DMS53 treated with DMSO at 0.1 percent for 48 hours (cell line): ENCODE results near the gene SERINC5.
"Not testable (repeated sequence)": the region's sequence is repeated elsewhere in the genome, so short reads cannot be mapped to it uniquely, and the experiment has no call there.

ENCODE experiments used
- DNase-seq: peaks from one replicate; lab custom pipeline; 2025; ENCODE audit not compliant: unreplicated experiment; lab: John Stamatoyannopoulos, UW

Gene SERINC5

GRCh38 chr5:80229902-80230255 is 26.0 kb downstream of the SERINC5 start:
- DNase-seq: no peak

DNA sequence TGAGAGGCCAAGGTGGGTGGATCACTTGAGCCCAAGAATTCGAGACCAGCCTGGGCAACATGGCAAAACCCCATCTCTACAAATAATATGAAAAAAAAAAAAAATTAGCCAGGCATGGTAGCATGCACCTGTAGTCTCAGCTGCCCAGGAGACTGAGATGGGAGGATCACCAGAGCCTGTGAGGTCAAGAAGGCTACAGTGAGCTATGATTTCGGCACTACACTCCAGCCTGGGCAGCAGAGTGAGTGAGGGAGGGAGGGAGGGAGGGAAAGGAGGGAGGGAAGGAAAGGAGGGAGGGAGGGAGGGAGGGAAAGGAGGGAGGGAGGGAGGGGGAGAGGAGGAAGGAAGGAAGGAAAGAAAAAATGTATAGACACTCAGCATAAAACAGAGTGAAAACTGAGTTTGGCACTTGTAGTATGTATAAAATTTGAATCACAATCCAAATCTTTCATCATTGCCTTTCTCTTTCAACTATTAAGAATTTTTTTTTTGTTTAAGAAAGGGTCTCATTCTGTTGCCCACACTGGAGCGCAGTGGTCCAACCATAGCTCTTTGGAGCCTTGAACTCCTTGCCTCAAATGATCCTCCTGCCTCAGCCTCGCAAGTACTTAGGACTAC is 27.8 kb downstream of the SERINC5 start:
- no peak for DNase-seq

- no peak for DNase-seq
Measured at GRCh38 chr5:80225934-80226326, 29.9 kb downstream of the SERINC5 start.

DNA sequence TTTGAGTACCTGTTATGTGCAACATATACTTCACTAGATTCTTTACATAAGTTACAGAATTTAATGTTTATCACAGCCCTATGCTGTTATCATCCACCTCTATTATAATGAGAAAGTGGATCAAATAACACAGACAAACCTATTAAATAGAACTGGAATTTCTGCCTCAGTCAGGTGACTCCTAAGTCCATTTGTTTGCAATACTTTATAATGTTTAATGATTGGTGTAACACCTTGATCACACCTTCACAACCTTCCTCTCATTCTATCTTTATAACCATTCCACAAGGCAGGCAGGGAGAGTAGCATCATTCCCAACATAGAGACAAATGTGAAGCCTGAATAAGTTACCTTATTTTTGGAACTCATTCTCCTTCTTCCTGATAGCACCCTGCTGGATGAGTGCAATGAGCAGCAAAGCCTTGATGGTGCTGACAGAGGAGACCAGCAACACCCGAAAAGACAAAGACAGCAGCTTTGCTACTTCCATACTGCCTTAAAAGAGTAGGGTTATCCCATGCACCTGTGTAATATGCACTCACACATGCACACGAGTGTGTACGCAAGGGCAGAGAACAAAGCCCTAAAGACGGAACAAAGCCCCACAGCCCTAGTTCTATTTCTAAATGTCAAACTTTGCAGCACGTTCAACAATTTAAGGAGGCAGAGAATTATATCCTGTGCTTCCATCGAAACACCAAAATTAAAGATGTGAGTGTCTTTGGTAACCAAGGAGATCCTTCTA is 30.5 kb downstream of the SERINC5 start:
- DNase-seq: no peak

GRCh38 chr5:80223561-80223960 is 32.3 kb downstream of the SERINC5 start:
- DNase-seq: no peak

GRCh38 chr5:80220245-80220897 is 35.5 kb downstream of the SERINC5 start:
- DNase-seq: no peak

- no peak for DNase-seq
Measured at GRCh38 chr5:80219391-80219790, 36.5 kb downstream of the SERINC5 start.

DNA sequence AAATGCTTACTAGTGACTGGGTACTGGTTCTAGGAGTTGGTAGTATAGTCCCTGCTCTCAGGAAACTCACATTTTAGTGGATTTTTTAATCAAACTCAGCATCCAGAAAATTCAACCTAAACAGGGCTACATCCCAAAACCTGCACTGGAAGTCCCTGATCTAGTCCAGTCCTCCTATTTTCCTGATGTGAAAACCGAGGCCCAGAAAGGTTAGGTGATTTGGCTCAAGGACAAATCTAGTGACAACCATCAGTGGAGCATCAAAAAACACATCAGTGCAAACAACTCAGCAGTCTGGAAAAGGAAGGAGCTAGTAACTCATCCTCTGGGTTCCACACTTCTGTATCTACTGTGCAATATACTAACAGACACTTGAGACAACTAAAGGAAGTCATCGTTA is 38.2 kb downstream of the SERINC5 start:
- no peak for DNase-seq

DNA sequence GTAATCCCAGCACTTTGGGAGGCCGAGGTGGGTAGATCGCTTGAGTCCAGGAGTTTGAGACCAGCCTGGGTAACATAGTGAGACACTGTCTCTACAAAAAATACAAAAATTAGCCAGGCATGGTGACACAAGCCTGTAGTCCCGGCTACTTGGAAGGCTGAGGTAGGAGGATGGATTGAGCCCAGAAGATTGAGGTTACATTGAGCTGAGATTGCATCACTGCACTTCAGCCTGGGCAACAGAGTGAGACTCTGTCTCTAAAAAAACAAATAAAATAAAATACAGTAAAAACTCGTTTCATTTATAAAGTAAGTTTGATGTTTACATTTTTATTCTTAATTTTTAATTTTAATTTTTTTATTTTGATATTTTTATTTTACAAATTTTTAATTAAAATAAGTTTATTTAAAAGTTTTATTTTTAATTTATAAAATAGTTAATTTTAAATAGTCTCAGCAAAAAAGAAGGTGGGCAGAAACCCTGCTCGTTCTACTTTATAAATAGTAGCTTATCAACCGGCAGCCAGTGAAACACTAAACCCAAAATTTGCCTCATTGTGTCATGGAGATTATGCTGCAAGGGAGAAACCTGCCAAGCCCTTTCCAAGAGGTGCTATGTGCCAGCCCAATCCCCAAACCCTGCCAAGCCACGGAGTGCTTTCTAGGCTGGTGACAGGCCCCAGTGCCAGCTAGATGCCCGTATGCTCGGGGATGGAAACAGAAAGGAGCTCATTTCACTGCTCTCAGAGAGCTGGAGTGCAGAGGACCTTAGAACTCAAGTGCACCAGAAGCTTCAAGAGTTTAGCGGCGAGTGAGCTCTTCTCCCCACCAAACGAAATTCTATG is 38.9 kb downstream of the SERINC5 start:
- no peak for DNase-seq

DNA sequence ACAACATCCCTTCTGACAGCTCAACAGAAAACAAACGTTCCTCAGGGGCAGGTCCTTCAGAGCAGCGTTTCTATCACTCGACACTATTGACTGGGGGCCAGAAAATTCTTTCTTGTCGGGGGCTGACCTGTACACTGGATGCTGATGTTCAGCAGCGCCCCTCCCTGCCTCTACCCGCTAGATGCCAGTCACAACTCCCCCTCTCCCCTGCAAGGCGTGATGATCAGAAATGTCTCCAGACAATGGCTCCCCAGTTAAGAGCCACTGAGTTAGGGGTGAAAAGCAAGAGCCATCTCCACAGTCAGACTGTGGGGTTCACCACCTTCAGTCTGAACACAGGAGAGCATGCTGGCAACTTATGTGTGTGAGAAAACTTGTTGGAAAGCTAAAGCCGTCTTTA is 39.8 kb downstream of the SERINC5 start:
- DNase-seq: no peak

- DNase-seq: no peak
Measured at GRCh38 chr5:80215523-80215922, 40.3 kb downstream of the SERINC5 start.

DNA sequence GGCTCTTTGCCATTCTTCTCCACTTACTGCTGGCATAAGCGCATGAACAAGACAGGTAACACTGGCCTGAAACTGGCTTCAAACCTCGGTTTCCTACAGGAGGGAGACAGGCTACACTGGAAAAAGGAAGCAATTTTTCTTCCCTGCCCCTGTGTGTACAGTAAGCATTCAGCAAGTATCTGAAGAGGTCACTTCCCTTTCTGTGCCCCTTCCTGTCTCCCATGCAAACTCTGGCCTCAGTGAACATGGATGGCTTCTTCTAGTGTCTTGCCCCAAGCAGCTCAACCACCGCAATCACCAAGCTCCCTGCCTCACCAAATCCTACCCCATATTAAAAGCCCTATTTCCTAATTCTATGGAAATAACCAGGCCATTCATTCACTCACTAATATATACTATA is 42.4 kb downstream of the SERINC5 start:
- no peak for DNase-seq

GRCh38 chr5:80212171-80212667 is 43.6 kb downstream of the SERINC5 start:
- no peak for DNase-seq

GRCh38 chr5:80211327-80211726 is 44.5 kb downstream of the SERINC5 start:
- no peak for DNase-seq

DNA sequence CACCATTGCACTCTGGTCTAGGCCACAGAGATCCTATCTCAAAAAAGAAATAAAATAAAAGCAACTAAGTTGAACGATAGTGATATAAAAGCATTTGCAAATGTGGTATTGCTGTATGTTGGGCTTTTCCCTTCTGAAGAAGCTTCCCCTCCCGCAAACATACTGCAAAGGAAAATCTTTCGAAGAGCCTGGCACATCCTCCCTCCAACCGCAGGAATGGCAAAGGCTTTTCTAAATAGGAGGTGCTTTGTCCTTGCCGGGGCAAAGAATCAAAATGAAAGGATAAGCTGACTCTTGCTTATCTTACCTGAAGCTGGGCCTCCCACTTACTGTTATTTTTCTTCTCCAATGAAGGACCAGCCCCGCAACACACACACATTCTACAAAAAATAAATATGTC is 45.8 kb downstream of the SERINC5 start:
- DNase-seq: no peak

DNA sequence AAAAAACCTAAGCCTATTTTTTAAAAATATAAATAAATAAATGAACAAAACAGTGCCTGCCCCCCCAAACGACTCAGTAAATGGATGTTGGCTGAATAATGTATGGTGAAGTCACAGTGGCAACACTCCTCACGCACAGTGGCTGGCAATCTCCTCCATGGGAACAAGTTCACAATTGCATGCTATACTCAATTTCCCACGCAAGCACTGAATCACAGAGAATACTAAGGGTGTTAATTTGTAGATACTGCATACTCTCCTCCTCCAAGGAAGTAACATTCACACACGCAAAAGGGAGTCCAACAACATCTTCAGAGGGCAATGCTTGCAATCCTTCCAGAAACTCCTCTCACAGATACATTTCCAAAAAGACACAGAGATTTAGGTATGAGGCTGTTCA is 47.5 kb downstream of the SERINC5 start:
- DNase-seq: no peak

DNA sequence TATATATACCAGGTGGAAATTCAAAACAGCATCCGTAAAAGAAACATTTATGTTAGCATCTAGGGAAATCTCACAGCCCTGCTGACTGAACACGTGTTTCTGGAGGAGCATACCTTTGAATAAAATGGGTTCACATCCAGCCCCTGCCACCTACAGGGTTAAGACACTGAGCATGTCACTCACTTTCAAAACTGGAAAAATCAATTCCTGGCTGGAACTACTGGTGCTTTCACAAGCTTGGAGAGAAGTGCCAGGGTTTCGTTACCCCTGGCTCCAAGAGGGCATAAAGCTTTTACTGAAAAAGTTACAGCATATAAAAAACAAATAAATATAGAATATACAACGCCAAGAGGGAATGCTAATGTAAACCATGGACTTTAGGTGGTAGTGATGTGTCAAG is 48.0 kb downstream of the SERINC5 start:
- DNase-seq: no peak

GRCh38 chr5:80206282-80206681 is 49.6 kb downstream of the SERINC5 start:
- DNase-seq: no peak

- no peak for DNase-seq
Measured at GRCh38 chr5:80205846-80206245, 50.0 kb downstream of the SERINC5 start.

- DNase-seq: no peak
Measured at GRCh38 chr5:80204808-80205614, 50.8 kb downstream of the SERINC5 start.

DNA sequence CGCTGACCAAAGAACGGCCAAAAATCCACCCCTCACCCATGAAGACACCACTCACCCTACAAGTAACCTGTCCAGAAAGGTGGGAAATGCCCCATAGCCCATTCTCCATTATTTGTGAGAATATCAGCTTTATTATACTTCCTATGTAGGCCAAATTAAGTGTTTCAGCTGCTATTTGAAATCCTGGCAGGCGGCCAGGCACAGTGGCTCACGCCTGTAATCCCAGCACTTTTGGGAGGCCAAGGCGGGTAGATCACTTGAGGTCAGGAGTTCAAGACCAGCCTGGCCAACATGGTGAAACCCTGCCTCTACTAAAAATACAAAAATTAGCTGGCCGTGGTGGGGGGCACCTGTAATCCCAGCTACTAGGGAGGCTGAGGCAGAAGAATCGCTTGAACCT is 54.1 kb downstream of the SERINC5 start:
- DNase-seq: not testable (repeated sequence)
